RKO (cell line): ENCODE measurements around the gene ACIN1.

ENCODE experiments used
- DNase-seq: peaks from one replicate; pipeline ENCODE4 v3.0.0-alpha.2; 2016; ENCODE audit warnings: low spot score

The ACIN1 gene

GRCh38 chr14:23042162-23042965 lies 52.6 kb downstream of the ACIN1 start, which contains the start of gene PSMB11:
PSMB11 (plus strand) TSS chr14:23042212; CDS start chr14:23042226, 14 bp downstream.
- DNase-seq = no peak

GRCh38 chr14:23041729-23042128 lies 53.2 kb downstream of the ACIN1 start:
- peak; percentile 72 for DNase-seq

GRCh38 chr14:23040100-23040499 lies 54.8 kb downstream of the ACIN1 start:
- no peak for DNase-seq

GRCh38 chr14:23035303-23036144 lies 59.4 kb downstream of the ACIN1 start:
- DNase-seq = no peak

GRCh38 chr14:23034498-23035302 lies 60.2 kb downstream of the ACIN1 start, which contains the start of gene PSMB5:
PSMB5 (minus strand) TSS chr14:23034900; CDS start chr14:23034881, 19 bp downstream.
- peak; percentile 97 for DNase-seq

- no peak for DNase-seq
Measured at GRCh38 chr14:23033801-23034497, 61.0 kb downstream of the ACIN1 start.

- no peak for DNase-seq
Measured at GRCh38 chr14:23033251-23033727, 61.6 kb downstream of the ACIN1 start.

GRCh38 chr14:23030936-23031335 lies 64.0 kb downstream of the ACIN1 start:
- DNase-seq = peak; percentile 42

GRCh38 chr14:23028799-23029198 lies 66.1 kb downstream of the ACIN1 start:
- no peak for DNase-seq

GRCh38 chr14:23025151-23025814 lies 69.7 kb downstream of the ACIN1 start:
- DNase-seq = no peak

GRCh38 chr14:23024612-23025075 lies 70.3 kb downstream of the ACIN1 start:
- DNase-seq = no peak

GRCh38 chr14:23023795-23024152 lies 71.2 kb downstream of the ACIN1 start:
- no peak for DNase-seq

- no peak for DNase-seq
Measured at GRCh38 chr14:23023022-23023794, 71.7 kb downstream of the ACIN1 start.

GRCh38 chr14:23021889-23022442 lies 73.0 kb downstream of the ACIN1 start:
- DNase-seq = no peak

GRCh38 chr14:23021434-23021833 lies 73.5 kb downstream of the ACIN1 start:
- DNase-seq = no peak

- DNase-seq = no peak
Measured at GRCh38 chr14:23020143-23021128, 74.5 kb downstream of the ACIN1 start.

GRCh38 chr14:23018107-23018506 lies 76.8 kb downstream of the ACIN1 start:
- DNase-seq = no peak

- DNase-seq = no peak
Measured at GRCh38 chr14:23017091-23017490, 77.8 kb downstream of the ACIN1 start.
